ENCODE results near the gene FZD10. TPM values are rescaled to one million over a fixed set of nuclear protein-coding genes. Genes with fewer than 3 reads are reported as not detected.

Gene FZD10
- total and polyA plus RNA-seq, 2 of the 8 experiments (the other 6 are each of a cell fraction or from before 2014, with no cell fraction given), result 0.11 to 0.60 TPM

GRCh38 chr12:130132831-130133511, 29.3 kb upstream of the FZD10 start:
- H3K79me1 ChIP-seq (ENCODE audit: low read depth, low read length), result no peaks in the 10 kb centered on the region
- FAIRE-seq, result no peak
- peak overlapping the region; percentile 18; the same call in 1 of the 2 replicates for H2BK15ac ChIP-seq (ENCODE audit: low read length)
- no peak overlapping the region for H3K56ac ChIP-seq (replicated peaks; ENCODE audit: insufficient read length, low read depth, low read length)
- no peak overlapping the region for H3K14ac ChIP-seq (ENCODE audit: insufficient read length)
- H4K8ac ChIP-seq (ENCODE audit: extremely low read depth, insufficient read depth, low read length), result no peak overlapping the region
- 0 out of 2 replicates have a peak, but pooled peaks cover 5% of the 10 kb centered on the region for H3K23me2 ChIP-seq (ENCODE audit: low read depth, low read length)
- H3K23ac ChIP-seq (ENCODE audit: insufficient read length), result no peak overlapping the region
- H4K91ac ChIP-seq (replicated peaks; ENCODE audit: insufficient read length, low read length), result no peak overlapping the region
- H3K4me1 ChIP-seq (replicated peaks in 1 of 4; ENCODE audit: control insufficient read depth in 3 of 4, insufficient read depth in 4 of 4, low read length in 3 of 4), result peaks cover 0 to 12% (median 9%) of the 10 kb centered on the region in 4 experiments; a peak in 6 of 7 replicates
- WGBS, 2 experiments (ENCODE audit: extremely low coverage in 1 of 2, insufficient coverage in 1 of 2, insufficient read length in 1 of 2, insufficient replicate concordance in 2 of 2, low coverage in 1 of 2, low lambda C conversion rate in 2 of 2, missing lambda C conversion rate in 1 of 2), result 80% methylated on average over 14 of the region's 14 CpGs; no CpG with 5 or more reads in 1 of the 2 experiments
- no peak overlapping the region for H3K4me2 ChIP-seq (ENCODE audit: insufficient read depth in 1 of 2, low read depth in 2 of 2, low read length in 2 of 2)
- H2AK5ac ChIP-seq (ENCODE audit: low read depth, low read length), result no peak overlapping the region
- no peak overlapping the region for H2AFZ ChIP-seq (ENCODE audit: low read length)
- no peak overlapping the region for H2BK5ac ChIP-seq (ENCODE audit: low read depth, low read length)
- H3K9ac ChIP-seq (replicated peaks in 1 of 4; ENCODE audit: extremely low read depth in 1 of 4, low read depth in 3 of 4, low read length in 3 of 4), result no peak overlapping the region
- H3K4me3 ChIP-seq (ENCODE audit: extremely low read depth in 1 of 4, insufficient read depth in 2 of 4, low read depth in 3 of 4, low read length in 4 of 4), result no peak overlapping the region
- H3K9me3 ChIP-seq (ENCODE audit: insufficient read depth in 2 of 2, low read depth in 1 of 2, low read length in 1 of 2), result peaks cover 0 to 3% of the 10 kb centered on the region in 2 experiments; a peak in 2 of 4 replicates
- H2BK20ac ChIP-seq (ENCODE audit: low read length), result no peak overlapping the region
- peaks cover 0 to 9% of the 10 kb centered on the region in 2 experiments for H4K20me1 ChIP-seq (replicated peaks in 1 of 2; ENCODE audit: control insufficient read depth in 1 of 2, insufficient read depth in 2 of 2, low read length in 2 of 2)
- peaks cover 0 to 36% (median 23%) of the 10 kb centered on the region in 4 experiments; a peak in 6 of 7 replicates for H3K27me3 ChIP-seq (replicated peaks in 1 of 4; ENCODE audit: control insufficient read depth in 3 of 4, extremely low read depth in 1 of 4, insufficient read depth in 3 of 4, low read length in 3 of 4)
- no peak overlapping the region for H4K5ac ChIP-seq (ENCODE audit: insufficient read length, low read depth, low read length)
- H2BK120ac ChIP-seq (replicated peaks; ENCODE audit: low read depth, low read length), result no peak overlapping the region
- H3K4ac ChIP-seq (replicated peaks; ENCODE audit: insufficient read length, low read depth, low read length), result no peak overlapping the region
- no peak for DNase-seq (ENCODE audit: low read depth in 1 of 2, low spot score in 2 of 2)
- H3K36me3 ChIP-seq (ENCODE audit: control insufficient read depth in 2 of 4, insufficient read depth in 4 of 4, low read length in 3 of 4), result no peaks in the 10 kb centered on the region; a peak in 1 of 8 replicates
- H3K27ac ChIP-seq (ENCODE audit: low read depth, low read length), result no peak overlapping the region
- ChIA-PET POLR2A (ENCODE audit: partially characterized antibody) (no interaction called here), CTCF (ENCODE audit: partially characterized antibody) (interaction anchor here (0.6 to 1.8 kb wide), 5 partner anchors 13 to 85 kb away, joined by 3 to 7 read pairs (median 3); no protein-coding TSS in a partner anchor)
- H3K79me2 ChIP-seq (ENCODE audit: control insufficient read depth in 1 of 2, insufficient read depth in 2 of 2, low read length in 2 of 2), result 0 out of 4 replicates have a peak, but pooled peaks cover 0 to 2% of the 10 kb centered on the region in 2 experiments
- H3K18ac ChIP-seq (ENCODE audit: extremely low read depth, low read length), result no peak overlapping the region
- no peak overlapping the region for H2BK12ac ChIP-seq (ENCODE audit: low read depth, low read length)
- TF ChIP-seq SIX5 (IDR thresholded peaks at IDR 0.05; ENCODE audit: low read depth, low read length), result no peak
- no peak for TF ChIP-seq EZH2 (IDR thresholded peaks at IDR 0.05; ENCODE audit: low read depth, low read length, severe bottlenecking)
- TF ChIP-seq TAF1 (IDR thresholded peaks at IDR 0.05; ENCODE audit: low read depth, low read length), result no peak
- TF ChIP-seq ATF2 (IDR thresholded peaks at IDR 0.05; ENCODE audit: low read length), result no peak
- no peak for TF ChIP-seq FOSL1 (IDR thresholded peaks at IDR 0.05; ENCODE audit: insufficient read depth, low read depth, low read length)
- no peak for TF ChIP-seq KDM1A (IDR thresholded peaks at IDR 0.05; ENCODE audit: borderline replicate concordance, low read length)
- no peak for TF ChIP-seq TEAD4 (IDR thresholded peaks at IDR 0.05; ENCODE audit: low read depth, low read length)
- TF ChIP-seq EP300 (IDR thresholded peaks at IDR 0.05; ENCODE audit: borderline replicate concordance in 1 of 2, low read depth in 2 of 2, low read length in 2 of 2), result no peak
- TF ChIP-seq RBBP5 (IDR thresholded peaks at IDR 0.05; ENCODE audit: borderline replicate concordance, low read depth, low read length), result no peak
